Stimulated activated naive CD8-positive, alpha-beta T cell treated with anti-CD3 and anti-CD28 coated beads, Interleukin-15, Interleukin-2, amounts not matched to agents 100 U/mL and 50 U/mL, for 24 hours (primary cell): Measurements from ENCODE around the gene NUP43.
"Not testable (repeated sequence)": the region's sequence is repeated elsewhere in the genome, so short reads cannot be mapped to it uniquely, and the experiment has no call there.

Experiments used
- ATAC-seq: fragments of 150-1000 bp; cut with Tn5 transposase; one replicate; pipeline ENCODE4 v1.10.0; 2021
- DNase-seq: peaks from one replicate; pipeline ENCODE4 v3.0.0; 2021

NUP43 gene

DNA sequence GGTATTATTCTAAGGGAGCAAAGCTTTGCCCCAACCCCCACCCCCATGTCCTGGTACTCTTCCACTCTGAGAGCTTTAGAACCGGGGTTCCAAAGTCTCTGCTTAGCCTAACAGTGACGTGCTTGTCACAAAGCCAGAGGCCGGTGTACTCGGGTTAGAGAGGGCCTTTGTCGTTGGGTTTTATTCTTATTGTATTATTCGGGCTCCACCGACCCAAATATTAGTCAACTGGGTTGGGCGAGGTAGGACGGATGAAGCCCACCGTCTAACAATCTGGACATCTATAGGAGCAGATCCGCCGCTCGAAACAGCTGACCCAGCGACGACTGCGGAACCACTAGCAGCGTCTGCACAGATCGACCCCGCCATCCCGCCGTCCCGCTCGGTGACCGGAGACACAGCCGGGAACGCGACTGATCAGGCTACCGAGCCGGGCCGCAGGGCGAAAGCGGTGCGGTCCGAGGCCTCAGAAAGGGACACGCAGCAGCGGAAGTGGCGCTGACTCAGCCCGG, 2.8 kb upstream of the NUP43 start:
- not testable (repeated sequence) for ATAC-seq, DNase-seq

- DNase-seq, ATAC-seq: not testable (repeated sequence)
Measured at GRCh38 chr6:149745252-149745651, 1.1 kb downstream of the NUP43 start.

DNA sequence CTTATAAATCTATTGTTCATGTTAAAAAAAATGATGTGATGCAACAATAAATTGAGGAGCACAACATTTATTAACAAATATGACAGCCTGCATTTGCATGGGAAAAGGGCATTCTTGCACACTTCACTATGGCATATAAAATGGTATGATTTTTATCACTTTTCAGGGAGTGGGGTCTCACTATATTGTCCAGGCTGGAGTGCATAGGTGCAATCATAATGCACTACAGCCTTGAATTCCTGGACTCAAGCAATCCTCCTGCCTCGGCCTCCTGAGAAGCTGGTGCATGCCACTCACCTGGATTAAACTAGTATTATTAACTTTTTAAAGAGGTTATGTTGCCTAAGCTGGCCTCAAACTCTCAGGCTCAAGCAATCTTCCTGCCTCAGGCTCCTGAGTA, 11.4 kb downstream of the NUP43 start:
- ATAC-seq (no peak), DNase-seq (no peak)

GRCh38 chr6:149733089-149733720, 13.1 kb downstream of the NUP43 start:
- ATAC-seq (no peak), DNase-seq (no peak)

- DNase-seq, result no peak
- no peak for ATAC-seq
Measured at GRCh38 chr6:149729824-149730223, 16.5 kb downstream of the NUP43 start.

GRCh38 chr6:149728499-149729234, 17.7 kb downstream of the NUP43 start:
- no peak for ATAC-seq

GRCh38 chr6:149727793-149728498, 18.4 kb downstream of the NUP43 start:
- DNase-seq (no peak), ATAC-seq (no peak)

More at GRCh38 chr6:149728499-149729234, 17.7 kb downstream of the NUP43 start:
- no peak for DNase-seq

DNA sequence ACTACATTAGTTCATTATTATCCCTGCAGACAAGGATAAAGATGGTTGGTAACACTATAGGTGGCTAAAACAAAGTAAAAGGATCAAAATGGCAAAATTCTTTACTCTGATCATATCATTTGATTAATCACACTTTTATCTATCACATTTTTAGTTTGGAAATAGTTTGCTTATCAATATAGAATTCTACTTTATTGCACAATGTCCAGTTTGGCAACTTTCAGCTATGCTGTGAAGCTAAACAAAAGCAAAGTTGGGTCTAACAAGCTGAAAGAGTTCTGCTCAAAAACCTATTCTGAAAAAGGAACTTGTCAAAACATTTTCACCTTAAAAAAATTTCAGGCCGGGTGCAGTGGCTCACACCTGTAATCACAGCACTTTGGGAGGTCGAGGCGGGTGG, 20.5 kb downstream of the NUP43 start:
- no peak for ATAC-seq
- no peak for DNase-seq

DNA sequence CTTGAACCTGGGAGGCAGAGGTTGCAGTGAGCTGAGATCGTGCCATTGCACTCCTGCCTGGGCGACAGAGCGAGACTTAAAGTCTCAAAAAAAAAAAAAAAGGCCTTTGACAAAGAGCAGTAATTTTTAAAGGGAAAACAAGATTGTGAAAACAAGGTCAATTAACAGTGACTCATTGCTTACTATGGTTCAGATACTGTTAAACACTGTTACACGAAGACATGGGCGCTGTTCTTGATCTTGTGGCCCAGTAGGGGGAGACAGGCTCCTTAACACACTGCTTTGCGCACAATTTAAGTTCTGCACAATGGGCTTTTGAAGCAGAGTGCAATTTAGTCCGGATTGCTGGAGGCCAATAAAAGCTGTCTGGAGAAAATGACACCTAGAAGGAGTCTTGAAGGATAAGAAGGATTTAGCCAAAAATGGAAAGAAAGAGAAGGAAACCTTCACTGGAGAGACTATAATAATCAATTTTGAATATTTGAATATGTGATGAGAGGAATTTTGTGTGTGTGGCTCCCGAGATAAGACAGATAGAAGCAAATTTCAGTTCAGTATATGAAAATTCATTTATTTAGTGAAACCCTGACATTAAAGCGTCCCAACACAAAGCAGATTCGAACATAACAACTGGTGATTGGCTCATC, 22.4 kb downstream of the NUP43 start:
- peak; percentile 23 for DNase-seq

DNA sequence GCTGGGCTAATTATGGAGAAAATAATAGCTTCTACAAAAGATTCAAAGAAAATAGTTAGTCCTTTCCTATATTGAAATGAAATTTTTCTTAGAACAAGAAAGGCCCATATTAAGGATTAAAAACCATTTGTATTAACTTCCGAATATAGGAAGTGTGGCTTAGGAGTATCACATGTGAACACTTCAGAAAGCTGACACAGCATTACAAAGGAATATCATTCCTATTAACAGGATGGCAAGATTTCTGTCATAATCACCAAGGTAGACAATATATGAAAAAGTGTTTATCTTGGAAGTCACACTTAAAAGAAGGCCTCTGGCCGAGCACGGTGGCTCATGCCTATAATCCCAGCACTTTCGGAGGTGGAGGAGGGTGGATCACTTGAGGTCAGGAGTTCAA, 23.1 kb downstream of the NUP43 start:
- no peak for DNase-seq
- ATAC-seq, result no peak

More for the DNA sequence above, 22.4 kb downstream of the NUP43 start:
- ATAC-seq, result peak; percentile 89

- ATAC-seq (no peak), DNase-seq (no peak)
Measured at GRCh38 chr6:149719531-149719930, 26.8 kb downstream of the NUP43 start.

DNA sequence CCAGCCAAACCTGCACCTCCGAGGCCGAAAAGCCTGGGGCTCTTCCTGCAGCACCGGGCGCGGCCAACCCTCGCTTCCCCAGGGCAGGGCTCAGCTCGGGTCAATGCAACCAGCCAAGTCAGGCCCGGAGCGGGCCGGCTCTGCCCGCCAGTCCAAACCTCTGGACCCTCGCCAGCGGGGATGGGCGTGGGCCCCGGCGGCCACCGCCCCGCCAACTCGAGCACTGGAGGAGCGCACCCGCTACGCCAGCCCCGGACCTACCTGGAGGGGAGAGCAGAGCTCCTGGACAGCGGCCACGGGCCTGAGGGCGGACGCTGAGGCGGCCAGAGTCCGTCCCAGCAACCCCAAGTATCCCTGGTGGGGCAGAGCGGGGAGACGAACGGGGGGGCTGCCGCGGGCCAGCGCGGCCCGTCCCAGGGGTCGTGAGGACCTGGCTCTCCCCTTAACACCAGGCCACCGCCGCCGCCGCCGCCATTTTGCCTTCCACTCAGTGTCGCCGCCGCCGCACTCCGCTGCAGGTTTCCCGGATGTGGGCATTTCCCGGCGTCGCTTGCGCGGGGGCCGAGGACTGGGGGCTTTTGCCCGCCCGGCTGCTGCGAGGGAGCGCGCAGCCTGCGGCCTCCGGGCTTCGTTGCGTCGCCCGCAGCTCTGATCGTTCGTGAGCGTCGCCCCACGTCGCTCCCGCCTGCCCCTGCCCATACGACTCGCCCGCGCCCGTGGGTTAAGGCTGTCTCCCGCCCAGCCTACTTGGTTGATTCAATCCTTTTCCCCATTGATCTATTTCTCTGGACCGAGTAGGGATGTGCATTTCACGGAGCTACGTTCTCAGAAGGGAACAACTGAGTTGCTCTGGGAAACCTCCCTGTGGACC, 28.5 kb downstream of the NUP43 start, which contains the start of gene LATS1:
LATS1 (minus strand) TSS at position 514 of the 871 bp plus-strand sequence. CDS start 15,975 bp downstream, outside the sequence.
- ATAC-seq (peak; percentile 95), DNase-seq (peak; percentile 94)

DNA sequence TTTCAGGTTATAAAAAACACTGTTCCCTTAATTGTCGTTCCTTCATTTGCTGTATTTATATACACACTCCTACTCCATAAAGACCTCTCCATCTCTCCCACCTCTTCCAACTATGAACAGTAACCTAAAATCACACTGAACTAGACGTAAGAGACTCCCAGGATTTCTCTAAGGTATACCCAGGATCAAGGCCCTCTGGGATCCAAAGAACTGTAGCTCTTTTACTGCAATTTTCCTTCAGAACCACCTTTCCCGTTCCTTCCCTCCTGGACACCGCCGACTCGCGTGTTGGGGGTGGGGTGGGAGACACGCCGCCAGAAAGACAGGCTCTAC, 29.1 kb downstream of the NUP43 start:
- DNase-seq (no peak), ATAC-seq (no peak)

DNA sequence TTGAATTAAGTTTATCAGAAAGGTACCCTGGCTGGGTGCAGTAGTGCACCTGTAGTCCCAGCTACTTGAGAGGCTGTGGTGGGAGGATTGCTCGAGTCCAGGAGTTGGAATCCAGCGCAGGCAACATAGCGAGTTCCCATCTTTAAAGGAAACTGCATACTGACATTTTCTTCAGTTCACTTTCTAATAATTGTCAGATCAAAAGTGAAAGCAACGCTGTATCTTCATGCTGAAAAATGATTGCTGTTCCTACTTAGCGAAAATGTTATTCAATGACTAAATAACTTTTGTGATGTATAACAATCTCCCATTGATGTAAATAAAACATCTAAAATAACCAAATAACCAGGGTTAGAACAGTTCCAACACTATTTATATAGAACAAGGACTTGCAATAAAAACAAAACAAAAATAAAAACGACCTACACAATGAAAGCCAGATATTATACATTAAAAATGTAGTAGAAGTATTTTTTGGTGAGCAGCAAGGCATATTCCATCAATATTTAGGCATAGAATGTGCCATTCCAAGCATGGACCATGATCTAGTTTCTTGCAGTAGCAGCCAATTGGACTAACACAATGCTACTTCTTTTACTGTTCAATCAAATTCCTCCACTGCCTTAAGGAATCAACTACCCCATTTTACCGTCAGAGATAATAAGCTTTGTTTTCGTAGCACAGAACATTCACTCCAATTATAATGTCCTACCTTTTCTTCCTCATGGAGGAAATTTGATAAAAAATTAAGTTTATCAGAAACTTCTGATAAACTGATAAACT, 30.0 kb downstream of the NUP43 start:
- ATAC-seq (no peak), DNase-seq (no peak)

DNA sequence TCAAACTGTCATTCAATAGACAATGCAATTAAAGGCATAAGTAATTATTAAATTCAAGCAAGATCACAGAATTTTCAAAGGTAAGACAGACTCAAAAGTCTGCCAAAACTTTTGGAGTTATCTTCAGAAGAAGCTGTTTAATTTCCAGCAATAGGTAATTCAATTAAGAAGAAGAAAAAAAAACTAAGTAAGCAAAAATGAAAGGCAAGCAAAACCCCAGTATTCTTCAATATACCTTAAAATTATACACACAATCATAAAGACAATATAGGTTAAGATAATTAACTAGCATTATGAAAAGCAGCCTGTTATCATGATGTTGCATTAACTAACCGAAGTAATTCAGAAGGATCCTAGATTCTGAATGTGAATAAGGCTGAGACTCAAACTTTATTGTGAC, 31.9 kb downstream of the NUP43 start:
- ATAC-seq (no peak), DNase-seq (no peak)

DNA sequence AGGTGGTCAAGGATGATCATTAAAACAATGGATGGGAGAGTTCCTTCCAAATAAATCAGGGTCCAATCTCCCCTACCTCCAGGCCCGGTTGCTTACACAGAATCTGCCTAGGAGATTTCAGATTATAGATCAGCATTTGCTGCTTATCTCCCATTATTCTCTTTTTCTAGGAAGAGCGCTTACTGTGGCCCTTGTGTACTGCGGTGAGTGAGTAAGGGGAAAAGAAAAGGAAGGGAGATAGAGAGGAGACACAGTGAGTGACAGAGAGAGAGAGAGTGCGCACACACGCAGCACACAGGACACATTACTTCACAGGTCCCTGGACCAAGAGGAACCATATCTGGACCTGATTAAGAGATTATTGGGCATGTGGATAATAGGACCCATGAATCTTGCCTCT, 34.6 kb downstream of the NUP43 start:
- no peak for DNase-seq

GRCh38 chr6:149701714-149702113, 44.6 kb downstream of the NUP43 start:
- DNase-seq (no peak), ATAC-seq (no peak)

More for the DNA sequence above, 34.6 kb downstream of the NUP43 start:
- no peak for ATAC-seq

GRCh38 chr6:149699150-149699549, 47.2 kb downstream of the NUP43 start:
- ATAC-seq (no peak), DNase-seq (no peak)

GRCh38 chr6:149698175-149698574, 48.2 kb downstream of the NUP43 start:
- DNase-seq (no peak), ATAC-seq (no peak)

GRCh38 chr6:149696901-149697300, 49.4 kb downstream of the NUP43 start:
- DNase-seq (no peak), ATAC-seq (no peak)

- ATAC-seq (no peak), DNase-seq (no peak)
Measured at GRCh38 chr6:149694921-149695320, 51.4 kb downstream of the NUP43 start.
